Liver (tissue), 9 donors: ENCODE measurements around the gene NAA40. TPM values are rescaled to one million over a fixed set of nuclear protein-coding genes. Genes with fewer than 3 reads are reported as not detected.

Source experiments
- DNase-seq: peaks from one replicate; pipeline ENCODE4 v3.0.0-alpha.2; 2017; ENCODE audit warnings: low spot score
- H3K27ac ChIP-seq, 2 donors: one replicate each; pipeline ENCODE4 v1.7.0; 2013; ENCODE audit warnings: inconsistent platforms in 2 of 2, low read length in 2 of 2, control low read depth in 1 of 2, low read depth in 1 of 2, mild to moderate bottlenecking in 1 of 2
- H3K27me3 ChIP-seq, 4 donors: one replicate each; pipeline versions ENCODE4 v1.6.1 to v1.7.0; 2013; ENCODE audit warnings: low read length in 3 of 4, inconsistent platforms in 1 of 4, mild to moderate bottlenecking in 1 of 4, moderate library complexity in 1 of 4; ENCODE audit not compliant: control insufficient read depth in 4 of 4, insufficient read depth in 4 of 4
- H3K36me3 ChIP-seq, 4 donors: one replicate each; pipeline versions ENCODE4 v1.6.1 to v1.7.0; 2013; ENCODE audit warnings: low read length in 3 of 4, mild to moderate bottlenecking in 3 of 4, low read depth in 1 of 4, moderate library complexity in 1 of 4; ENCODE audit not compliant: control insufficient read depth in 4 of 4, insufficient read depth in 3 of 4
- H3K4me1 ChIP-seq, 4 donors: one replicate each; pipeline versions ENCODE4 v1.6.1 to v1.7.0; 2013; ENCODE audit warnings: low read length in 3 of 4, mild to moderate bottlenecking in 3 of 4, moderate library complexity in 1 of 4; ENCODE audit not compliant: control insufficient read depth in 4 of 4, insufficient read depth in 4 of 4
- H3K4me3 ChIP-seq, 3 donors: one replicate each; pipeline versions ENCODE4 v1.6.1 to v1.7.0; 2013; ENCODE audit warnings: low read length in 3 of 3, control low read depth in 1 of 3, low read depth in 1 of 3, mild to moderate bottlenecking in 1 of 3
- H3K9ac ChIP-seq, 2 donors: one replicate each; pipeline ENCODE4 v1.7.0; 2013; ENCODE audit warnings: low read length in 2 of 2, mild to moderate bottlenecking in 2 of 2, moderate library complexity in 2 of 2, control low read depth in 1 of 2, low read depth in 1 of 2
- H3K9me3 ChIP-seq, 4 donors: one replicate each; pipeline versions ENCODE4 v1.6.1 to v1.7.0; 2013; ENCODE audit warnings: low read length in 3 of 4; ENCODE audit not compliant: control insufficient read depth in 4 of 4
- CTCF ChIP-seq: fragments of 150-350 bp; IDR thresholded peaks from 2 replicates; pipeline ENCODE4 v1.5.1; 2017; ENCODE audit warnings: improper control_type of control experiment, low read depth, low read length; ENCODE audit not compliant: missing input control
- EGR1 ChIP-seq, 2 donors: IDR thresholded peaks; 2 replicates each; pipeline ENCODE4 v1.6.1; 2016 to 2018; ENCODE audit warnings: antibody characterized with exemption in 2 of 2, low read depth in 2 of 2
- FOXA1 ChIP-seq: IDR thresholded peaks from 2 replicates; pipeline ENCODE4 v1.6.1; 2016; ENCODE audit warnings: antibody characterized with exemption
- FOXA2 ChIP-seq: IDR thresholded peaks from 2 replicates; pipeline ENCODE4 v1.6.1; 2016; ENCODE audit warnings: antibody characterized with exemption
- GABPA ChIP-seq, 2 donors: IDR thresholded peaks in 1 of 2; conservative IDR thresholded peaks in 1 of 2; 2 replicates each; pipeline ENCODE4 v1.6.1; 2016; ENCODE audit warnings: antibody characterized with exemption in 2 of 2, mild to moderate bottlenecking in 1 of 2, moderate library complexity in 1 of 2
- HNF4A ChIP-seq, 2 donors: conservative IDR thresholded peaks; 2 replicates each; pipeline ENCODE4 v1.6.1; 2016; ENCODE audit warnings: antibody characterized with exemption in 2 of 2, mild to moderate bottlenecking in 2 of 2
- HNF4G ChIP-seq: IDR thresholded peaks from 2 replicates; pipeline ENCODE4 v1.6.1; 2016; ENCODE audit warnings: antibody characterized with exemption
- JUND ChIP-seq, 2 donors: IDR thresholded peaks; 2 replicates each; pipeline ENCODE4 v1.6.1; 2016; ENCODE audit warnings: antibody characterized with exemption in 2 of 2
- NR2F2 ChIP-seq: IDR thresholded peaks from 2 replicates; pipeline ENCODE4 v1.6.1; 2016; ENCODE audit warnings: antibody characterized with exemption
- RAD21 ChIP-seq, 2 donors: IDR thresholded peaks; 2 replicates each; pipeline ENCODE4 v1.6.1; 2016; ENCODE audit warnings: antibody characterized with exemption in 2 of 2, mild to moderate bottlenecking in 2 of 2
- REST ChIP-seq: IDR thresholded peaks from 2 replicates; pipeline ENCODE4 v1.6.1; 2016; ENCODE audit warnings: antibody characterized with exemption, mild to moderate bottlenecking
- RXRA ChIP-seq, 2 donors: IDR thresholded peaks; 2 replicates each; pipeline ENCODE4 v1.6.1; 2017 to 2018; ENCODE audit warnings: antibody characterized with exemption in 2 of 2, mild to moderate bottlenecking in 1 of 2
- SP1 ChIP-seq: IDR thresholded peaks from 2 replicates; pipeline ENCODE4 v1.6.1; 2018; ENCODE audit warnings: antibody characterized with exemption, mild to moderate bottlenecking
- TAF1 ChIP-seq: conservative IDR thresholded peaks from 2 replicates; pipeline ENCODE4 v1.6.1; 2016; ENCODE audit warnings: antibody characterized with exemption, mild to moderate bottlenecking
- YY1 ChIP-seq: IDR thresholded peaks from 2 replicates; pipeline ENCODE4 v1.6.1; 2016; ENCODE audit warnings: antibody characterized with exemption, mild to moderate bottlenecking
- WGBS: extraction: QIAGEN DNeasy Blood & Tissue Kit; methylation state at CpG from one replicate; pipeline ENCODE4 v1.1.7; 2013; 5-methylcytosine and 5-hydroxymethylcytosine counted together
- polyA plus RNA-seq, 2 donors: library from polyadenylated mRNA; stranded (reverse) in 1 of 2; unstranded in 1 of 2; fragments of 200-250 nt in 1 of 2; fragments of >200 nt in 1 of 2; fragmentation: Nextera tagmentation in 1 of 2; extraction: Ambion mirVana in 1 of 2; gene quantifications; one replicate each; pipeline versions ENCODE4 v1.2.1 to v1.2.3, GENCODE V29; 2013 to 2015
- total RNA-seq, 2 donors: library from RNA; depleted of rRNA; stranded (reverse); fragments of >200 nt; gene quantifications; one replicate each; pipeline ENCODE4 v1.2.3, GENCODE V29; 2014
- TF ChIP-seq, protein P1 (sequence below): IDR thresholded peaks from 2 replicates; pipeline ENCODE4 v1.6.1; 2016; ENCODE audit warnings: antibody characterized with exemption
- TF ChIP-seq, protein P2 (sequence below): IDR thresholded peaks from 2 replicates; pipeline ENCODE4 v1.6.1; 2016; ENCODE audit warnings: antibody characterized with exemption
- TF ChIP-seq, protein P3 (sequence below): IDR thresholded peaks from 2 replicates; pipeline ENCODE4 v1.6.1; 2016; ENCODE audit warnings: antibody characterized with exemption
- donor health status: healthy.
- donor health status: healthy.
- donor health status: healthy.
- donor health status: healthy.
- donor health status: healthy.

NAA40 gene
- total and polyA plus RNA-seq, 4 donors: 3.0 to 7.3 (median 4.7) TPM

GRCh38 chr11:63986932-63987513 lies 48.2 kb downstream of the NAA40 start:
- no peak for TF ChIP-seq JUND (IDR thresholded peaks at IDR 0.05)
- no peak for TF ChIP-seq TAF1
- TF ChIP-seq, protein P1, sequence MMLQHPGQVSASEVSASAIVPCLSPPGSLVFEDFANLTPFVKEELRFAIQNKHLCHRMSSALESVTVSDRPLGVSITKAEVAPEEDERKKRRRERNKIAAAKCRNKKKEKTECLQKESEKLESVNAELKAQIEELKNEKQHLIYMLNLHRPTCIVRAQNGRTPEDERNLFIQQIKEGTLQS: no peak
- peak overlapping the region in 1 of 2 donors; percentile 45 for H3K9ac ChIP-seq
- H3K4me3 ChIP-seq: peak overlapping the region; percentile 65 to 99 (median 94)
- peaks cover 10 to 23% (median 17%) of the 10 kb centered on the region in 4 donors for H3K4me1 ChIP-seq
- H3K27me3 ChIP-seq: no peaks in the 10 kb centered on the region
- H3K36me3 ChIP-seq: peaks cover 0 to 11% (median 6%) of the 10 kb centered on the region in 4 donors
- H3K9me3 ChIP-seq: no peaks in the 10 kb centered on the region
- 47% methylated on average over 25 of the region's 25 CpGs for WGBS
- DNase-seq: no peak
- peak overlapping the region in 1 of 2 donors; percentile 72 for H3K27ac ChIP-seq

- Histone ChIP-seq H3K36me3 (peaks cover 0 to 26% (median 9%) of the 10 kb centered on the region in 4 donors), H3K4me3 (no peak overlapping the region), H3K9me3 (no peaks in the 10 kb centered on the region), H3K4me1 (peaks cover 10 to 13% (median 11%) of the 10 kb centered on the region in 4 donors), H3K27me3 (no peaks in the 10 kb centered on the region), H3K9ac (no peak overlapping the region), H3K27ac (no peak overlapping the region)
- DNase-seq: no peak
- TF ChIP-seq FOXA2 (no peak), YY1 (no peak), TAF1 (no peak), RXRA (IDR thresholded peaks at IDR 0.05) (no peak), GABPA (IDR thresholded peaks at IDR 0.05 in 1 of 2, conservative IDR thresholded peaks at IDR 0.05 in 1 of 2) (no peak), REST (no peak), HNF4G (no peak), NR2F2 (no peak), SP1 (no peak), CTCF (no peak), FOXA1 (no peak), HNF4A (conservative IDR thresholded peaks at IDR 0.05) (no peak), RAD21 (IDR thresholded peaks at IDR 0.05) (no peak), JUND (IDR thresholded peaks at IDR 0.05) (no peak), EGR1 (IDR thresholded peaks at IDR 0.05; ENCODE audit: low read depth in 2 of 2) (no peak)
- TF ChIP-seq, protein P2, sequence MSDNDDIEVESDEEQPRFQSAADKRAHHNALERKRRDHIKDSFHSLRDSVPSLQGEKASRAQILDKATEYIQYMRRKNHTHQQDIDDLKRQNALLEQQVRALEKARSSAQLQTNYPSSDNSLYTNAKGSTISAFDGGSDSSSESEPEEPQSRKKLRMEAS: no peak
- TF ChIP-seq, protein P3, sequence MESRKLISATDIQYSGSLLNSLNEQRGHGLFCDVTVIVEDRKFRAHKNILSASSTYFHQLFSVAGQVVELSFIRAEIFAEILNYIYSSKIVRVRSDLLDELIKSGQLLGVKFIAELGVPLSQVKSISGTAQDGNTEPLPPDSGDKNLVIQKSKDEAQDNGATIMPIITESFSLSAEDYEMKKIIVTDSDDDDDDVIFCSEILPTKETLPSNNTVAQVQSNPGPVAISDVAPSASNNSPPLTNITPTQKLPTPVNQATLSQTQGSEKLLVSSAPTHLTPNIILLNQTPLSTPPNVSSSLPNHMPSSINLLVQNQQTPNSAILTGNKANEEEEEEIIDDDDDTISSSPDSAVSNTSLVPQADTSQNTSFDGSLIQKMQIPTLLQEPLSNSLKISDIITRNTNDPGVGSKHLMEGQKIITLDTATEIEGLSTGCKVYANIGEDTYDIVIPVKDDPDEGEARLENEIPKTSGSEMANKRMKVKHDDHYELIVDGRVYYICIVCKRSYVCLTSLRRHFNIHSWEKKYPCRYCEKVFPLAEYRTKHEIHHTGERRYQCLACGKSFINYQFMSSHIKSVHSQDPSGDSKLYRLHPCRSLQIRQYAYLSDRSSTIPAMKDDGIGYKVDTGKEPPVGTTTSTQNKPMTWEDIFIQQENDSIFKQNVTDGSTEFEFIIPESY: no peak
- TF ChIP-seq, protein P1: no peak
- 89% methylated on average over 10 of the region's 10 CpGs for WGBS
Observed at GRCh38 chr11:63991558-63991957, 52.8 kb downstream of the NAA40 start.
